SK-N-SH (cell line): ENCODE measurements around the gene ADAMTS16. TPM values are rescaled to one million over a fixed set of nuclear protein-coding genes. Genes with fewer than 3 reads are reported as not detected.

Experiments used
- CTCF ChIA-PET: fragments of 300-600, 350-600 bp; formaldehyde crosslinking; extraction: SDS; loops from one replicate; lab custom pipeline; 2021; lab: Yijun Ruan, JAX
- POLR2A ChIA-PET: fragments of 350-600 bp; sonication (Branson Sonifier 250); formaldehyde crosslinking; extraction: SDS; loops from one replicate; lab custom pipeline; 2020; ENCODE audit warnings: antibody characterized with exemption, inconsistent platforms; lab: Yijun Ruan, JAX
- DNase-seq: peaks from one replicate; pipeline ENCODE4 v3.0.0; 2012
- H2AFZ ChIP-seq: fragments of 200-600 bp; sonication (generic); 2 replicates; pipeline ENCODE4 v1.8.1; 2016; ENCODE audit warnings: antibody characterized with exemption, mild to moderate bottlenecking, low read depth
- H3F3A ChIP-seq: fragments of 200-600 bp; sonication (generic); replicated peaks from 2 replicates; pipeline ENCODE3; 2016; ENCODE audit warnings: antibody characterized with exemption, mild to moderate bottlenecking; ENCODE audit not compliant: insufficient read depth
- H3K27ac ChIP-seq, 2 experiments: fragments of 200-500 bp in 1 of 2; fragments of 200-600 bp in 1 of 2; sonication (Bioruptor generic) in 1 of 2; sonication (generic), shearing (Covaris generic) in 1 of 2; 2 replicates each; pipeline versions ENCODE4 v1.5.1 to v1.6.1; 2014 to 2016; ENCODE audit warnings: low read depth in 2 of 2, inconsistent platforms in 1 of 2, low read length in 1 of 2, mild to moderate bottlenecking in 1 of 2, mixed read lengths in 1 of 2
- H3K27me3 ChIP-seq: fragments of 200-600 bp; sonication (generic), shearing (Covaris generic); 2 replicates; pipeline ENCODE4 v1.6.1; 2016; ENCODE audit warnings: mixed run types; ENCODE audit not compliant: insufficient read depth
- H3K36me3 ChIP-seq, 2 experiments: fragments of 200-500 bp in 1 of 2; fragments of 200-600 bp in 1 of 2; sonication (Bioruptor generic) in 1 of 2; sonication (generic) in 1 of 2; replicated peaks in 1 of 2; 2 replicates each; pipeline versions ENCODE3 to v1.5.1; 2014 to 2016; ENCODE audit warnings: low read length in 1 of 2, mild to moderate bottlenecking in 1 of 2; ENCODE audit not compliant: insufficient read depth in 2 of 2, control insufficient read depth in 1 of 2
- H3K4me1 ChIP-seq, 2 experiments: fragments of 200-500 bp in 1 of 2; fragments of 200-600 bp in 1 of 2; sonication (Bioruptor generic) in 1 of 2; sonication (generic), shearing (Covaris generic) in 1 of 2; 2 replicates each; pipeline versions ENCODE4 v1.5.1 to v1.6.1; 2014 to 2016; ENCODE audit warnings: low read depth in 1 of 2, low read length in 1 of 2, mixed run types in 1 of 2; ENCODE audit not compliant: insufficient read depth in 2 of 2, control insufficient read depth in 1 of 2
- H3K4me2 ChIP-seq: fragments of 200-600 bp; sonication (generic), shearing (Covaris generic); 2 replicates; pipeline ENCODE4 v1.6.1; 2017; ENCODE audit warnings: mixed run types
- H3K4me3 ChIP-seq, 2 experiments: fragments of 200-500 bp in 1 of 2; fragments of 200-600 bp in 1 of 2; sonication (Bioruptor generic) in 1 of 2; sonication (generic), shearing (Covaris generic) in 1 of 2; 2 replicates each; pipeline versions ENCODE4 v1.5.1 to v1.8.1; 2014 to 2016; ENCODE audit warnings: low read depth in 2 of 2, inconsistent platforms in 1 of 2, low read length in 1 of 2, mild to moderate bottlenecking in 1 of 2, mixed read lengths in 1 of 2, moderate library complexity in 1 of 2
- H3K79me2 ChIP-seq: fragments of 200-600 bp; sonication (generic); 2 replicates; pipeline ENCODE4 v1.8.1; 2017; ENCODE audit warnings: mild to moderate bottlenecking; ENCODE audit not compliant: insufficient read depth
- H3K9ac ChIP-seq: fragments of 200-600 bp; sonication (generic); 2 replicates; pipeline ENCODE4 v1.6.1; 2017; ENCODE audit warnings: mixed run types
- H3K9me2 ChIP-seq: fragments of 200-600 bp; sonication (generic); 2 replicates; pipeline ENCODE4 v1.6.1; 2017; ENCODE audit warnings: mixed run types
- H3K9me3 ChIP-seq: fragments of 200-600 bp; sonication (generic); 2 replicates; pipeline ENCODE4 v1.6.1; 2017; ENCODE audit warnings: mixed run types, mild to moderate bottlenecking, moderate library complexity
- H4K20me1 ChIP-seq: fragments of 200-600 bp; sonication (generic); 2 replicates; pipeline ENCODE4 v1.6.1; 2017; ENCODE audit warnings: mild to moderate bottlenecking, mixed run types; ENCODE audit not compliant: insufficient read depth
- ELF1 ChIP-seq: IDR thresholded peaks from 2 replicates; pipeline ENCODE4 v1.4.0; 2012
- EZH2phosphoT487 ChIP-seq: fragments of 200-600 bp; sonication (generic); IDR thresholded peaks from 2 replicates; pipeline ENCODE4 v1.6.1; 2017; ENCODE audit warnings: low read depth, mixed run types, mild to moderate bottlenecking, antibody characterized with exemption, moderate library complexity, borderline replicate concordance
- RCOR1 ChIP-seq: fragments of 150-350 bp; IDR thresholded peaks from 2 replicates; pipeline ENCODE4 v1.6.1; 2017; ENCODE audit warnings: antibody characterized with exemption, low read length
- RFX5 ChIP-seq: IDR thresholded peaks from 2 replicates; pipeline ENCODE4 v1.6.1; 2012; ENCODE audit warnings: mild to moderate bottlenecking, improper control_type of control experiment, low read length
- USF1 ChIP-seq: IDR thresholded peaks from 2 replicates; pipeline ENCODE4 v1.4.0; 2012; ENCODE audit warnings: low read depth, borderline replicate concordance
- ZBTB33 ChIP-seq: IDR thresholded peaks from 2 replicates; pipeline ENCODE4 v1.4.0; 2012; ENCODE audit warnings: low read depth, borderline replicate concordance
- WGBS: methylation state at CpG from one replicate; pipeline ENCODE4 v1.1.6; 2017; ENCODE audit warnings: low lambda C conversion rate; 5-methylcytosine and 5-hydroxymethylcytosine counted together
- polyA plus RNA-seq, 3 experiments: library from polyadenylated mRNA; depleted of rRNA; stranded (reverse); fragments of >200 nt; gene quantifications; 2 replicates each; pipeline ENCODE4 v1.2.3, GENCODE V29; 2012

ADAMTS16 gene
- polyA plus RNA-seq, 1 of the 3 experiments (the other 2 are of a cell fraction): not detected

- H3K4me1 ChIP-seq: peaks cover 0 to 3% of the 10 kb centered on the region in 2 experiments; a peak in 1 of 4 replicates
- H3K4me2 ChIP-seq: peak overlapping the region; percentile 79
- peak overlapping the region; percentile 22 to 28; a peak in 3 of 4 replicates for H3K4me3 ChIP-seq
- peak; percentile 64 for DNase-seq
- H4K20me1 ChIP-seq: no peaks in the 10 kb centered on the region
- TF ChIP-seq RCOR1: no peak
- 0 out of 2 replicates have a peak, but pooled peaks have one; percentile 52 for TF ChIP-seq EZH2phosphoT487
- no peak overlapping the region for H3K27ac ChIP-seq
- ChIA-PET CTCF (interaction anchor here (0.5 to 4.1 kb wide), 23 partner anchors 17 to 292 kb away, joined by 3 to 69 read pairs (median 3); partner anchors contain the start of gene ICE1), POLR2A (no interaction called here)
- H2AFZ ChIP-seq: peak overlapping the region; percentile 38
- H3K9me2 ChIP-seq: no peaks in the 10 kb centered on the region
- H3K27me3 ChIP-seq: peaks cover 26% of the 10 kb centered on the region
- no peaks in the 10 kb centered on the region for H3K79me2 ChIP-seq
- H3K9ac ChIP-seq: no peak overlapping the region
- H3K36me3 ChIP-seq: no peaks in the 10 kb centered on the region
- no peaks in the 10 kb centered on the region for H3F3A ChIP-seq
- 5% methylated on average over 18 of the region's 57 CpGs for WGBS
- no peaks in the 10 kb centered on the region for H3K9me3 ChIP-seq
These were observed 579 bp downstream of the ADAMTS16 start for GRCh38 chr5:5140479-5141338.

- no peak overlapping the region for H3K9ac ChIP-seq
- CTCF ChIA-PET: interaction anchor here (0.5 to 4.1 kb wide), 21 partner anchors 17 to 292 kb away, joined by 3 to 69 read pairs (median 3); partner anchors contain the start of gene ICE1
These were observed 1.1 kb downstream of the ADAMTS16 start for GRCh38 chr5:5141339-5141599.

More at GRCh38 chr5:5141339-5141599, 1.1 kb downstream of the ADAMTS16 start:
- DNase-seq: no peak
- Histone ChIP-seq H3K4me2 (peak overlapping the region; percentile 79), H2AFZ (no peak overlapping the region), H3K36me3 (no peaks in the 10 kb centered on the region), H3F3A (no peaks in the 10 kb centered on the region), H3K4me3 (peak overlapping the region in 1 of 2 experiments; percentile 28; a peak in 2 of 4 replicates), H3K4me1 (peaks cover 0 to 3% of the 10 kb centered on the region in 2 experiments; a peak in 1 of 4 replicates), H3K27me3 (peaks cover 26% of the 10 kb centered on the region), H3K79me2 (no peaks in the 10 kb centered on the region), H3K9me2 (no peaks in the 10 kb centered on the region), H3K27ac (no peak overlapping the region), H3K9me3 (no peaks in the 10 kb centered on the region), H4K20me1 (no peaks in the 10 kb centered on the region)
- POLR2A ChIA-PET: no interaction called here
- TF ChIP-seq USF1 (no peak), ZBTB33 (no peak), RFX5 (no peak), ELF1 (no peak)
- WGBS: 2% methylated on average over 4 of the region's 4 CpGs
